Frontal cortex (tissue), 4 donors: ENCODE data around the gene TUBB. TPM values are rescaled to one million over a fixed set of nuclear protein-coding genes. Genes with fewer than 3 reads are reported as not detected.

Experiments used
- DNase-seq, 2 donors: peaks; one replicate each; pipeline ENCODE4 v3.0.0; 2012; ENCODE audit warnings: low spot score in 2 of 2
- FAIRE-seq: peaks from 2 replicates; lab custom pipeline; 2012; peaks lifted over from hg19 to GRCh38; lab: Jason Lieb, UNC
- total RNA-seq: library from RNA; depleted of rRNA; stranded (reverse); fragments of >200 nt; gene quantifications from one replicate; pipeline ENCODE4 v1.2.3, GENCODE V29; 2014
- donor health status: control.
- donor health status: control.
- donor health status: control.

The TUBB gene
- 1,325 TPM for total RNA-seq

DNA sequence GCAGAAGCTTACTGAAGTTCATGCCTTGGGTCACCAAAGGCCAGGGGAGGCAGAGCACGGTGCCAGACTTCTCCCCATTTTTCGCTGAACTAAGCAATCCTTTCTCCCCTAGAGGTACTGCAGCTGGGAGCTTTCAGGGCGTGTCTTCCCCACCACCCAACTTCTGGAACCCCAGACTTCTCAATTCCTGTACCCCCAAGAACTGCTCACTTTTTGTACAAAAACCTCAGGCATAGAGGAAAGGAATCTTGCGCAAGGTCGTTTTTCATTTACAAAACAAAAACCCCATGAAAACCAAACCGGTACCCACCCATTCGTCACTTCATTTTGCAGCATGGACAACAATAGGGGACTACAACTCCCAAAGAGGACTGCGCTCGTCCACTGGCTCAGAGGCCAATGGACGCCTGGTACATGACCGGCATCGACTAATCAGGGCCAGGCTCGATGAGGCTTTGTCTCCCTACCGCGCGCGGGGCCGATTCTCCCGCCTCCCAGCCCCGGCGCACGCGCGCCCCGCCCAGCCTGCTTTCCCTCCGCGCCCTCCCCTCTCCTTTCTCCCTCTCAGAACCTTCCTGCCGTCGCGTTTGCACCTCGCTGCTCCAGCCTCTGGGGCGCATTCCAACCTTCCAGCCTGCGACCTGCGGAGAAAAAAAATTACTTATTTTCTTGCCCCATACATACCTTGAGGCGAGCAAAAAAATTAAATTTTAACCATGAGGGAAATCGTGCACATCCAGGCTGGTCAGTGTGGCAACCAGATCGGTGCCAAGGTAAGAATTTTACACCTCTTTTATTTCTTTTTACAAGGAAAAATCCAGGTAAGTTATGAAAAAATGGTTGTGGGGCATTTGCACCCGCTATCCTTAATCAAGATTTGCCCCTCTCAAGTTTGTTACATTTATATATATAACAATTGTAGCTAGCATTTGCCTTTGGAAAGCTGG lies at the start of gene TUBB:
Gene TUBB (plus strand): TSS at position 562 of the 947 bp plus-strand sequence. CDS start 155 bp downstream, at position 717.
- DNase-seq (peak; percentile 86 to 89), FAIRE-seq (no peak)

DNA sequence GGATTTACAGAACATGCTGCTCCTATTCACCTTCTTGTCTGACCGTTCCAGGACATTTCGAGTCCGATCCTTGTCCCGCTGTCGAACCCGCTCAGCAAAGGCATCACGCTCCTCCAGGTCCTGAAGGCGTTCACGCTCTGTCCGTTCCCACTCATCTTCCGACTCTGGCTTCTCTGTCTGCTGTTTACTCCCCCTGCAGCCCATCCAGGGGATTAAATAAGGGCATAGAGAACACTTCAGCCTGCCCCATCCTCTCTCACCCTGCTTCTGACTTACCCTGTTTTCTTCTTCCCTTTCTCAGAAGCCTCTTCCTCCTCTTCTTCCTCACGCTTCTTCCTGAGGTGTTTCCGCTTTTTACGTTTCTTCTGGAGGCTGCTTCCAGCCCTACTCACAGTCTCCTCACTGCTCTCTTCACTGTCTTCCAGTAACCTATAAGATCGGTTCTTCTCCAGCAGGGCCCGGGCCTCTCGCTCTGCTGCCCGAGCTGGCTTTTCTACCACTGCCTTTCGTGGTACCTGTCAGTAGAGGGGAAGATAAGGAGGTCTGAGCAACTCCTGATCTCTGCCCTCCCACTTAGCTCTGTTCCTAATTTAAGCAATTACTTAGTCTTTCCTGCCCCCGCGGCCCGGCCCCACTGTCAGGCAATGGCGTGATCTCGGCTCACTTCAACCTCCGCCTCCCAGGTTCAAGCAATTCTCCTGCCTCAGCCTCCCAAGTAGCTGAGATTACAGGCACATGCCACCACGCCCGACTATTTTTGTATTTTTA lies 49.2 kb upstream of the TUBB start:
- FAIRE-seq (no peak), DNase-seq (no peak)

DNA sequence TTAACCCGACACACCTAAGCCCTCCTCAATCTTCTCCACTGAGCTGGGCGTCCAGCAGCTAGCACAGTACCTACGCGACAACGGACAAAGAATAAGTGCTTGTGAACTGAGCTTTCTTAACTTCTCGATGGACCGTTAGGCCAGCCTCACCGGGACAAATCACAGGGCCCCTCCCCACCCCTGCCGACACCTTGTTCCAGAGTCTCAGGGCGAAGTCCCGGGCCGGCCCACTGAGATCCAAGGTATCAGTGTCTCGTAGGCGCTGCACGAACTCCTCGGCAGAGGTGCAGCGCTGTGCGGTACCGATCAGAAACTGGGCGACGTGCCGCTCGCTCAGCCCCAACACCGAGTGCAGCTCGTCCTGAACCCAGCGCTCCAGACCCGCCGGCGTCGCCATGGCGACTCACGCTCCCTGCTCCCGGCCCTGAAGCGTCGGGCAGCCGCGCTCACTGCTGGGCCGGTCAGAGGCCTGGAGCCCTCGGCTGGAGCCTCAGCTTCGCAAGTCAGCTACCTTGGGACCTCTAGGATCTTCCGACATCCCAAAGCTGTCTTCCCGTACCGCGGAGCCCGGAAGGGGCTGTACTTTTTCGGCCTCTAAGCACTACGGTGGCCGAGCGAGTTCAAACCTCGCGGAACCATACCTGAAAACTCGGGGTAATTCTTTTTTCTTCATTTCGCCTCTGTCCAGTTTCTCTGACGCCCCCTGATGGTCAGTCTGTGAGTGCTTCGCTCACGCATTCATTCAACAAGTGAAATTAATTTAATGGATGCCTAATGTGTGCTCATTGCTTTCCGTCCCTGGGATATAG lies 47.5 kb upstream of the TUBB start, which contains the start of gene DHX16:
Gene DHX16 (minus strand): TSS at position 562 of the 809 bp plus-strand sequence. CDS start 165 bp downstream, at position 397.
- DNase-seq, result peak; percentile 83 to 87
- no peak for FAIRE-seq

DNA sequence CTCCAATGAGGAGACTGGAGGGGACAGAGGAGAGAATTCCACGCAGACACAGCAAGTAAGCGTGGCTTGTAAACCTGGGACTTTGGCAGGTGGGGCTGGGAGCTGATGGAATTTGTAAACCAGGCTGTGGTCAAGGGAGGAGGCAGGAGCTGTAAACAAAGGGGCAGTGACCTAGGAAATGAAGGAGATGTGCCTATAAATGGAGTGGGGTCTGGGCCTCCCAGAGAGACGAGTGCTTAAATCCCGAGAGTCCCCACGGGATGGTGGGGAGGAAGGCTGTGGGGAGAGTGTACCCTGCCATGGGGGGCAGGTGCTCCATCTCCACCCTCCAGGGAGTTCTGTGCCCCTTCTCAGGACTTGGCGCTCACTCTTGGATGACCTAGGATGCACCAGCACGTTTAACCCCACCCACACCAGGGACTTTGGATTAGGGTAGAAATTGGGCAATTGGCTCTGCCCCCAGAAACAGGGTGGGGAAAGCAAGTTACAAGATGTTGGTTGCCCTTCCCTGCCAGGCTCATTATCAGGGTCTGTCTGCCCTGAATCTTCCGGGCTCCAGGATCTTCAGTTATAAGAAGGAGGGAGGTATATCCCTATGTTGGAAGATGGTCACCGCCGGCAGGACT lies 43.4 kb upstream of the TUBB start:
- no peak for DNase-seq
- FAIRE-seq, result no peak

DNA sequence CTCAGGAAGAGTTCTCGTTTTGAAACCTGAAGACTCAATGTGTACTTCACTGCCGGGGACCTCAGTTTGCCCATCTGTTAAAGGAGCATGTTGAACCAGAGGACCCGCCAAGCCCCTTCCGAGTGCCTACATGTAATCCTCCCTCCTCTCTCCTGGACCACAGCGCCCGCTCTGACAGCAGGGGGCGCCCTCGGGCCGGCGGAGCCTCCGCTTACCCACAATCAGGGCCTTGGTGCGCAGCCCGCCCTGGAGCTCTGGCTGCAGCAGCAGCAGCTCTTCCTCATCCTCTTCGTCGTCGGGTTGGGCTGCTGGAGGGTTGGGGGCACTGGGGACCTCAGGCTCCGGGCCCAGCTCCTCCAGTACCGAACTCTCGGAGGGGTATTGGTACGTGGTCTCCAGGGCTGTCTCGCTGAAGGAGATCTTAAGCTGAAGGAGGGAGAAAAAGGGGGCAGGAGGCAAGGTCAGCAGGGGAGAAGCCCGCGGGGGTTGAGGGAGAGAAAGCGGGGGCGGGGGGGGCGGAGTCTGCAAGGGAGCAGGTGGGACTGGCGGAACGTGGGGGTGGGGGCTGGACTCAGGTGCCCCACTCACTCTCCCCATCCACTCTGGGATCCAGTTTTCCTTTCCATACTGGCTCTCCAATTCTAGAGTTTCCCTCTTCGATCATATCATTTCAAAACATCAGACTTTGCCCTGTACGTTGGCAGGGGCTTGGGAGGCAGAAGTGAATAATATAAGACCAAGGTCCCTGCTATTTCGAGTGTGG lies 41.0 kb upstream of the TUBB start:
- peak; percentile 76 to 80 for DNase-seq
- no peak for FAIRE-seq

DNA sequence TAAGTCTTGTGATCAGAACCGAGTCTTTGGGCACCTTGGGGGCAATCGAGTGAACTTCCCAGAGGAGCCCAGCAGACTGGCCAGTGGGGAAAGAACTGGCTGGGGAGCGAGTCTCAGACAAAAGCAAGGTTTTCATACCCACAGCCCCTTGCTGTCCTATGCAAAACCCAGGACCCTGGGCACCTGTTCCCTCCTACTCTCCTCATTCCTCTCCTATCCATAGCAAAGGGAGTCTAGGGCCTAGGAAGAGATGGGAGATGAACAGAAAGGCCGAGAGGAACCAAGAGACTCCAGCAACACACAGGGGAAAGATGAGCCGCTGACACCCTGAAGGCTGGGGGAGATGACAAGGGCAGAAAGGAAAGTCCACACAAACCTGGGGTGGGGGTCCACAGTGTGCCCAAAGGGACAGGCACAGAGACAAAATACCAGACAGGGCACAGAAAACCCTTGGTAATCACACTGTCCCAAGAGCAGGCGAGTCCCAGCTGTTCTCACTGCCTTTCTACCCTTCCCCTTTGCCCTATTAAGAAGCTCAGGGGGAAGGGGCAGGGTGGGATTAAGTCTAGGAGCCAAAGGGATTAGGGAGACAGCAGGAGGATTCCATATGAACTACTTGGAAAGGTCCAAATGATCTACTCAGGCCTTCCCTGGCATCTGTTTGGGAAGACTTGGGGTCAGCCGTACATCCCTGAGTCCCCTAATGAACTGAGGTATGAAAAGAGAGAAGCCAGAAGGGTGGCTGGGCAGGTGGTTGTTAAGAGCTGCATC lies 40.2 kb upstream of the TUBB start:
- DNase-seq (no peak), FAIRE-seq (no peak)

DNA sequence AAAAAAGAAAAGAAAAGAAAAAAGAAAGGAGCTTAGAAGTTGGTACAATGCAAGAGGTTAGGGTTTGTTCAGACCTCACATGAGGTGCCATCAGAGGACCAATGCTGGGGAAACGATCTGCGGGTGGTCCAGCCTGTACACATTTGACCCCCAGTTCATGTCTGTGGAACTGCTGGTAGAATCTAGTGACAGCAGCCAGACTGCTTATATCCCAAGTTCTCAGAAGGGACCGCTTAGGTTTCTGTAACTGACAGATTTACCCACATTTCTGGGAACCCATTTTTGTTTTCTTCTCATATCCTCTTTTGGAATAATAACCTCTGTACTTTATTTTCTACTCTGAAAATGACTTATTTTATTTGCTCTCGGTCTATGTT lies 38.4 kb upstream of the TUBB start:
- FAIRE-seq, result no peak
- no peak for DNase-seq

DNA sequence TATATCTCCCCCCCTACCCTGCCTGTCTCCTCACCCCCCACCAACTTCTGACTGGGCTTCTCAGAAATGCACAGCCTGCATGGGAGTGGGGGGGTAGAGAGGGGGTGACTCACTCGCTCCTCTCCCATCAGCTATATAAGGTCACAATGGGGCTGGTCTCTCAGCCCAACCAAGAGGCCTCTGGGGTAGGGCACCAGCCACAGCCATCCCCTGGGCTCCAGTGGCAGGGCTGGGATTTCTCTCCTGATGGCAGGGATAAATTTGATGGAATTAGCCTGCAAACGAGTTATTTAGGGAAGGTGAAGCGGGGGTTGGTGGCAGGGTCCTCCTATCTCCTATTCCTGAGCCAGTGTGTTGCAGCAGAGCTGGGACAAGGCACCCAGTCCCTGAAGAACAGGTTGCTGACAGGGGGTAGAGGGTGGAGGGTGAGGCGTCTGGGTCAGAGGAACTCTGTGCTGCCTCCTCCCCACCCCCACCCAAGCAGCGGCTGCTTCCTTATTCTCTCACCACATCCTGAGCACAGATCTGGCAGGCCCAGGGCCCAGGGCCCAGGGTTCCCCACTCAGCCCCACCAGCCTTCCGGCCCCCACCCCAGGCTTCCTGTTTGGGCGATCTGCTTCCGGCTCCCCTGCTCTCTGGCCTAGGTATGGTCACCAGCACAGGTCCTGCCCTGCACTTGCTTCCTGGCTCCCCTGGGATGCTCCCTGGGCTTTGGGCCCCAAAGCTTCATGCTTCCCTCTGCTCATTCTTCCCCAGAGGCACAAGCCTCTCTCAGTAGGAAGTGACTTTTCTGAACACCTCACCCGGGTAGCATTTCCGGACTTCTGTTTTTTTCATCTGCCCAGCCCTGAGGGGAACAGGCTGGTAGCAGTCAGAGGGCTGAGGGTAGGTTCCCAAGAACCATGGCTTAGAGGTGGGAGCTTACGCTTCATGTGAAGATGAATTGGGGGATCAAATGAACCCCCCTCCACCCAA lies 37.7 kb upstream of the TUBB start:
- FAIRE-seq, result no peak
- DNase-seq, result peak in 1 of 2 donors; percentile 67

DNA sequence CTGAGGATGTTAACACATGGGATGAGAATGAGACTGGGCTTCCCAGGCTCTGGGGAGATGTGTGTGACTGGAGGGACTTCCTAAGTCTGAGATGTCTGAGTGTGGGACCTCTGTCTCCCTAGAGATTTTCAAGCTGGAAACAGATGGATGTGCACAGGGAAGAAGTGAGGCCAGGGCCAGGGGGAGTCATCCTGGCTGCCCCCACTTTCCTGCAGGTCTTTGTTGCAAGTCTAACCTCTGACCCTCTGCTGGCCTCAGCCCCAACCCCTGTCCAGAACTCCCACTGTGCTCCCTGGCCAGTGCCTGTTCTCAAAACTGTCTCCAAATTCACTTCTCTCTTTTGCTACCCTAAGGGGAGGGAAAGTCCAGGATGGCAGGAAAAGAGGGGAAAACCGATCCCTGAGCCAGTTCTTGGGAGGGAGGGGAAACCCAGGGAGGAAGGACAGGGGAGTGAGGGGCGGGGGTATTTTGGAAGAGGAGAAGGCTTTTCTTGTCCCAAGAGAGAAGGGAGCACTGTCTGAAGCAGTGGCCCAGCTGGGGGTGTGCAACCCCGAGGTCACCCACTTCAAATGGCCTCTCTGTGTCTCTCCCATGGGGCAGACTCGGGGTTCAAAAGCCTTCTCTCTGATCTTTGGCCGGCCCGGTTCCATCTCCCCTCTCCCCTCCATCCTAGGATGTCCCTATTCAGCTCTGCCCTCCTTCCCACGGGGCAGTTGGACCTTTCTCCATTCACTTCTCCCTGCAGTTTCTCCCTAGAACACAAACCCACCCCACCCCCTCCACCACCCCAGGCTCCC lies 36.8 kb upstream of the TUBB start:
- no peak for FAIRE-seq
- DNase-seq, result no peak

DNA sequence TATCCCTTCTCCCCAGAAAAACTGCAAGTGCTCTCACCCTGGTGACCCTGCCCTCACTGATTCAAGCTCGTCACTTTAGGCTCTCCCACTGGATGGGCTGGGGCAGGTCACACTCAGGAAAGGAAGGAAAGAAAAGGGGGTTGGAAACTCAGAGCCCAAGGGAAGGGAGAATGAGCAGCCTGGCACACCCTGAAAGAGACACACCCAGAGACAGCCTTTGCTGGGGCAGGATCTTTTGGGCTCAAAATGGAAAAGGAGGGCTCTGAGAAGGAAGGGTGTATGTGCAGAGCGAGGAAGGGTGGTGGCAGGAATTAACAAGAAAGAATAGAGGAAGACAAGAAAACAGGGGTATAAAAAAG lies 36.2 kb upstream of the TUBB start:
- FAIRE-seq (no peak), DNase-seq (no peak)

DNA sequence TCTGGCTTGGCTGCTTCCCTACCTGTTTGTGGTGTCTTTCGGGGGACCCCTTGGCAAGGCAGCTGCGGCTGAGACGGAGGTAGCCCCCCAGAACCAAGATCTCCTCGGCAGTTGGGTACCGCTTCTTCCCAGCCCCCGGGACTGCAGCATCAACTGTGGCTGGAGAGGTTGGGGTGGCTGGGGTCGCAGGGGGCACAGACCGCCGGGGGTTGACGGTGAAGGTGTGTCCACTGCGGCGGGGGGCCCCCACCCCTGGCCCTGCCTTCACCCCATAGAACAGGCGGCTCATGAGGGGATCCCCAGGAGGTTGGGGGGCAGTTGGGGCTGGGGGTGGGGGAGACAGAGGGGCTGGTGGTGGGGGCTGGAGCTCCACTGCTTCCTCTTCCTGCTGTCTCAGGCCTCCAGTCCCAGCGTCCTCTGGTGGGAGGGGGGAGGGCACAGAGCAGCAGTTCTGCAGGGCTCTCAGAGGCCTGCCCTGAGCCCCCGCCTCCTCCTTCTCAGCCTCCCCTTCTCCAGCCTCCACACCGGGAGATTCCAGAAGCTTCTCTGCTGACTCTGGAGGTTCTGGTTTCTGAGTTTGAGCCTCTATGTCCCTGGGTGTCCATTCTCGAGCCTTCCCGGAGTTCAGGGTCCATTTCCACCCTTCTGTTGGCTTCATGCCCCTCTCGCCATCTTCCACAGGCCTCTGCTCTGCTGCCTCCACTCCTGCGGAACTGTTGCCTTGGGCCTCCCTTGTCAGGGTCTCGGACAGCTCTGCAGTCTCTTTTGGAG lies 35.6 kb upstream of the TUBB start:
- FAIRE-seq, result no peak
- no peak for DNase-seq

DNA sequence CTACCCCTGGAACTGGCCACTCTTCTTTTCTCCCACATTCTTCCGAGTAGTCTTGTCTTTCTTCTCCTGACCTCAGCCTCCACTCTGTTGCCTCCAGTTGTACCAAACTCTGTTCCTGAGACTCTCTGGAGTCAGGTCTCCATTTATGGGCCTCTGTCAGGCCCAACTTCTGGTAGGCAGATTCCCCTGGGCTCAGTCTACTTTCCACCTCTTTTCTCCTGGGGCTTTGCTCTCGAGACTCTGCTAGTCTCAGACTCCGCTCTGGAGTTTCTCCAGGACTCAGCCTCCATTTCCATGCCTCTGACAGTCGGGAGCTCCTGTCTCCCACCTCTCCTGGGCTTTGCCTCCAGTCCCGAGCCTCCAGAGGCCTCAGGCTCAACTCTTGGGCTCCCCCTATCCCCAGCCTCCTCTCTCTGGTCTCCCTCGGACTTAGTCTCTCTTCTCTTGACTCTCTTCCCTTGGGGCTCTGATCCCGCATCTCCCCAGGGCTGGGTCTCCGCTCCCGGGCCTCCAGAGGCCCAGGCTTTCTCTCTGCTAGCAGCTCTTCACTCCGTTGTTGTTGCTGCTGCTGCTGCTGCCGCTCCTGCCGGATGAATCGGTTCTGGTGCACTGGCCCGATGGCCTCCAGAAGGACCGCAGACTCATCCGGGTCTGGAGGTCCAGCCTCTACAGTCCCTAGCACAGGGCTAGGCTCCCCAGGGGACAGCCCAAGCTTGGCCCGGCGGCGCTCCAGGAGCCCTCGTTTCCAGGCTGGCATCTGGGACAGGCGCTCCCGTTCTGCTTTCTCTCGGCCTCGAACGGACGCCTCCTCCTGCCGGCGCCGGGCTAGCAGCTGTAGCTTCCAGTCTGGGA lies 34.8 kb upstream of the TUBB start:
- DNase-seq, result no peak
- no peak for FAIRE-seq

DNA sequence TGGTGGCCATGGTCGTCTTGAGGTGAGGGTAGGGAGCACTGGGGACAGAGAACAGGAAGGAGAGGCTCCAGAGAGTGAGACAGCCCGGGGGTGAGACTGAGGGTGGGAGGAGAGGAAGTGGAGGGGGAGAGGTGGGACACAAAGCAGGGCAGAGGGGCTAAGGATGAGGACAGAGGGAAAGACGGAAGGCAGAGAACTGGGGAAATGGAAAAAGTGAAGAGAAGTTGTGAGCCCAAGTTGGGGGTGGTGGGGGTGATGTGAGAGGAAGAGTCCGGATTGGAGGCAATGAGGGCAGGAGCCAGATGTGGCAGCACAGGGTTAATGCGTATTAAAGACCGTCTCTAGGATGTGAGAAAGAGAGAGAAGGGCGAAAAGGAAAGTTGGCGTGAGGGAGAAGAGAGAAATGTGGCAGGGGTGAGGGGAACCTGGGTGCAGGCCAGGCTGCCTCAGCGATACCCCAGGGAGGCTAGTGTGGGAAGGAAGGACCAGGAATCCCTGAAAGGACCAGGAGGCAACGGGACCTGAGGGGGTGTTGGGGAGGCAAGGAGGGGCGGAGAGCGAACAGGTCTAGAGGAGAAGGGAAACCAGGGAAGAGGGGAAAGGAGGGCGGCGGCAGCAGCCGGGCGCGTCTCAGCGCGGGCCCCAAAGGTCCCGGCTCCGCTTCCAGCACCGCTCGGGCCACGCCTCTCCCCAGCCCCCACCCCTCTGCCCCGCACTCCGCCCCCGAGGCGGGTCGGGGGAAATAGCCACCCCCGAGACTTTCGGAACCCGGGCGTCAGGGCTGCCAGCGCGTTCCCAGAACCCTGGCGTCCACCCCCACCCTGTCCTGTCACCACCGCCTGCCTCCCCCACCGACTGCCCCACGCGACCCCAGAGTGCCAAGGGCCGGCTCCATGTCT lies 33.9 kb upstream of the TUBB start, which contains the start of gene PPP1R18:
Gene PPP1R18 (minus strand): TSS at position 637 of the 899 bp plus-strand sequence. CDS start 627 bp downstream, at position 10.
- FAIRE-seq (no peak), DNase-seq (peak; percentile 59 to 71)
